CD4-positive, alpha-beta T cell treated with Interleukin-6 at 100 ng/mL for 8 hours (primary cell): ENCODE data around the gene TSTD1.

Experiments used
- DNase-seq: peaks from one replicate; pipeline ENCODE4 v3.0.0-alpha.2; 2020; ENCODE audit warnings: mixed read lengths, low spot score

The TSTD1 gene, protein sequence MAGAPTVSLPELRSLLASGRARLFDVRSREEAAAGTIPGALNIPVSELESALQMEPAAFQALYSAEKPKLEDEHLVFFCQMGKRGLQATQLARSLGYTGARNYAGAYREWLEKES

DNA sequence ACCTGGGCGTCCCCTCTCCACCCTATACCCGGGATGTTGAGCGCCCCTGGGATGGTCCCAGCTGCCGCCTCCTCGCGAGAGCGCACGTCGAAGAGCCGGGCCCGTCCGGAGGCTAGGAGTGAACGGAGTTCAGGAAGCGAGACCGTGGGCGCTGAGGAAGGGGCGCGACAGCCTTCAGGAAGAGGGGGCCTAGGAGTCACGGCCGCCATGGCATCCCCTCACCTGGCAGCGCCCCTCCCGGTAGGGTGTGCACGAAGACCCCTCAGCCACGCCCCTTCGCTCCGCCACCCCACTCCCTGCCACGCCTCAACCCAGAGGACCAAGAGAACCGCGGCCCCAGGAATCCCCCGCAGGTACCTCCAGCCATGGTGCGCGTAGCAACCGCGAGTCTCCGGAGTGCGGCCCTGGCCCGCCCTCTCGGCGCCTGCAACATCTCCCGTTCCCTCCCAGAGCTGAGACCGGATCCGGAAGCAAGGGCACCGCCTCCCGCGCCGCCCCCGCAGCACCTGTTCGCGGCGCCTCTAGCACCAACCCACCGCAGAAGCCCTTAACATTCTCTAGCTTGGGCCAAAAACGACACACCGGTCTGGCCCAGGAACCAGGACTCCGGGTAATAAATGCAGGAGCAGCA, at the start of gene TSTD1:
TSTD1 (minus strand) TSS at position 442 of the 631 bp plus-strand sequence; CDS start at position 367, 75 bp downstream.
- peak; percentile 87 for DNase-seq

DNA sequence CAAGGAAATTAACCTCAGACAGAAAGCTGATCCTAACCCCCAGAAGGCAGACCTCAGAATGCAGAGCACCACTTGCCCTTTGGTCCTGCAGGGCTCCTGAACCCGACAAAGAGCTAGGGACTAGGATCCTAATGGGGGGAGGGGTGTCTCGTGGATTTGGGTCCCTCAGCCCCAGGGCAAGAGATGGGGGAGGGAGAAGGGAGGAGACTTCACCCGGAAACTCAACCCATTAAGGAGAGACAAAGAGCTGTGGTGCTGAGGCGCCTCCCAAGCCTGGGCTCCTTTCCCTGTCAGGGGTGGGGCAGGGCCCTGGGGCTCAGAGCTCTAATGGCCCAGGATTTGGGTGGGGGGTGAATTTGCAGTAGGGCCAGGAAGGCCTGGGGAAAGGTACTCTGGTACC, 47.7 kb upstream of the TSTD1 start:
- no peak for DNase-seq

DNA sequence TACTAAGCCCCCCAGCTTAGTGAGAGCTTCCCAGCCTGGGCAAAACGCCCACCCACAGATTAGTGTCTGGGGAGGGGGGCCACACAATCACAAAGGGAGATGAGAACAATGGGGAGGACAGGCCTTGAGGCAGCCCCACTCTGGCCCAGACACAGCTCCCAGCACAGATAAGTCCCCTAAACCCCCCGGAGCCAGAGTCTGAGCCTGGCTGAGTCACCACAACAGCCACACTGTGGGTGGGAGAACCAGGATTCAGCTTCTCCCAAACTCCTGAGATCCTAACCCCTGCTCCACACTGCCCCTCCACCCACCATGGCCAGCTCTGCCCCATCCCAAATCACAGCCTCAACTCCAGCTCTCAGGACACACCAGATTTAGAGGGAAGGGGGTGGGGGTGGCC, 46.4 kb upstream of the TSTD1 start:
- no peak for DNase-seq

DNA sequence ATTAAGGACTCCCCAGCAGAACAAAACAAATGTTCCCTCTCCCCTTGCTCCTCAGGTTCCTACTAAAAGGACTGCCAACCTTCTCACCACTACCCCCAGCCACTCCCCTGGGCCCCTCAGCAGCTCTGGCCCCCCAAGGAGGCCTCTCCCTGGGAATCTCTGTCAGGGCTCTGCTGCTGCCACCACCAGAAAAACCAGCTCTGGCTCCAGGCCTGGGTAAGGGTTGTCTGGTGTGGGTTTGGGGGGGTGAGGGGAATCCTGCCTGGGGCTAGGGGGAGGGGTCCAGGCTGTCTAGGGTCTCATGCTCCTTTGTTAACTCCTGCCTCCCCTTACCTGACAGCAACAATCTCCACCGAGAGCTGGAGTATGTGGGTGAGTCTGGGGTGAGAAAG, 45.8 kb upstream of the TSTD1 start:
- no peak for DNase-seq

DNA sequence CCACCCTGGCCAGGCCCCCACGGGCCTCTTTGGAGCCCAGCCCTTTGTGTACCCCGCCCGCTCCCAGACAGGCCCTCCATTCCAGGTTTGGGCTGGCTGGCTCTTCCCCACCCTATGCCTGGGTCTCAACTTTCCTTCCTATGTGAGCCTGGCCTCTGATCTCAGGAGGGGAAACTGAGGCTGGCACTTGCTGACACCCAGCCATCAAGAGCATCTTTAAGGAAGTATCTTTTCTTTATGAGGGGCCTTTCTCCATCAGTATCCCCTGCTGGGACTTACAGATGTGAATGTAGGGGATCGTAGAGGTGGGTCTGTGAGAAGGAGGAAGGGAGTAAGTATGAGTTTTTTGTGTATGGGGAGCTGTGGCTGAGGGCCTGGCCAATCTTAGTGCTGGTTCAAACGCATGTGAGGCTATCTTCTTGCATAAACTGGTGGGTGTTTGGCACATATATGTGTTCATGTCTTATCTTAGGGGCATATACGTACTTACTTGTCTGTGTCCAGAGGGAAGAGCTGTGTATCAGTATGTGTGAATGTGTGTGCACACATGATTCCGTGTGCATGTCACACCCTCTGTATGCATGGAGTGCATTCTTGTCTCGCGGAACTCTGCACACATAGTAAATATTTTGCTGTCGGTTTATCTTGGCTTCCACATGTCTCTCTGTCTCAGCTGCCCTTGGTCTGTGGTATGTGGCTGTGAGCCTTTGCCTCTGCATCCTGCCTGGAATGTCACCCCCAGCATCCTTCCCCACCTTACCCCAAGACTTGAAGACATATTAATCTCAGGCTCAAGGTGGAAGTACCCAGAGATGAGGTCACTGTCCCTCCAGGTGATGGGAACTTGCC, 45.2 kb upstream of the TSTD1 start:
- no peak for DNase-seq

DNA sequence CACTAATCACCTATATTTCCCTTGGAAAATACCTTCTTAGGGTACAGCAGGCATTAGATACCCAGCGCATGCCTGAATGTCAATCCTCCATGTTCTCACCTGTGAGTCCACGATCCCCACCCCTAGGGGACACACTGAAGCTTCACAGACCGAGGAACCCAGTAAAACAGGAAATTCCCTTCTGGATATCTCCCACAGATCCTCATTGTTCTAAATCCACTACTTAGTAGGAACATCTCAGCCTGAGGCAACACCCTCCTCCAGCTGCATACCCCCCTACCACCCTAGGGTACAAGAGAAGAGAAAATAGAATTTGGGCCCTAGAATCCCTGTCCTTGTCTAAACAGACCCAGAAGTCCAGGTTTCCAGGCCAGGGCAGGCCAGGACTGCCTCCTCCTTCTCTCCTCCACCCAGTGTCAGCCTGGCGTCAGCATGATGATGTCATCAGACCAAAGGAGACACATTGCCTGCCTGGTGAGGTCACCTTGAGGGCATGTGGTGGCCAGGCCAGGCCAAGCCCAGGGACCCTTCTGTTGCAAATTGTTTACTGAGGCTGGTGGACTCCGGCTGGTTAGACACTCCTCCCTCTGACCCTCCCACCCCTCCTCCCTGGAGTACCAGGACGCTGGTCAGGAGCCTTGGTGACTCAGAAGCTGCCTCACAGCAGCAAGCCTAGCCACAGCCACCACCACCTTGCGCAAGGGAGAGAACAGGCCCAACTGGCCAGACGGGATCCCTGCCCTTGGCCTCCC, 44.4 kb upstream of the TSTD1 start:
- DNase-seq = no peak

DNA sequence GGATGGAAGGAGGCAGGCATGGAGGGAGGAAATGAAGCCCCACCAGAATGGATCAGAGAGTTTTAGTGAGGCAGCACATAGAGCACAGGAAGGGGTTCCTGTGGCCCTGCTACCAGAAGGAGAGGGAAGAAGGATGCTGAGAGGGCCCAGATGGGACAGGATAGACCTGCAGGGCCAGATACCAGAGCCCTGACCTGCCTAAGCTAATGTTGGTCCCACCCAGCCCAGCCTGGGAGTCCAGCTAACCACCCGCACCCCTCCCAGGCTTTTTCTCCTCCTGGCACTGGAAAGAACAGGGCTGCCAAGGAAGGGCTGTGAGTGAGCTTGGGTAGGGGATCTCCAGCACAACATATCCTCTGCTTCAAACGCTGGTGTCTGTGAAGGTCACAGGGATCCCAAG, 43.7 kb upstream of the TSTD1 start:
- DNase-seq = no peak

DNA sequence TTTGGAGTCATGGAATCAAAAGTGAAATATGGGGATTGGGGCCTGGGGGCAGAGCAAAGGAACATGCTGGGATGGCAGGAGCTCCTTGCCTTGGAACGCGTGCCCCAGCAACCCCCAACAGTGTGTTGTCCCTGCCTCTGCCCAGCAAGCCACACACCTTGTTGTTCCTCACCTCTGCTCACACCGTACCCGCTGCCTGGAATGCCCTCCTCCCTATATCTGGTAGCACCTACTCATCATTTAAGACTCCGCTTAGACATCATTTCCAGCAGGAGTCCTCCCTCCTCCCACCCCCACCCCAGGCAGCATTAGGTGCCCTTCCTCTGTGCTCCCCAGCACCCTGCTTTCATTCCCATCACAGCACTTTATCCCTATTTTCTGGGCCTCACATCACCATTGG, 42.8 kb upstream of the TSTD1 start:
- DNase-seq = no peak

DNA sequence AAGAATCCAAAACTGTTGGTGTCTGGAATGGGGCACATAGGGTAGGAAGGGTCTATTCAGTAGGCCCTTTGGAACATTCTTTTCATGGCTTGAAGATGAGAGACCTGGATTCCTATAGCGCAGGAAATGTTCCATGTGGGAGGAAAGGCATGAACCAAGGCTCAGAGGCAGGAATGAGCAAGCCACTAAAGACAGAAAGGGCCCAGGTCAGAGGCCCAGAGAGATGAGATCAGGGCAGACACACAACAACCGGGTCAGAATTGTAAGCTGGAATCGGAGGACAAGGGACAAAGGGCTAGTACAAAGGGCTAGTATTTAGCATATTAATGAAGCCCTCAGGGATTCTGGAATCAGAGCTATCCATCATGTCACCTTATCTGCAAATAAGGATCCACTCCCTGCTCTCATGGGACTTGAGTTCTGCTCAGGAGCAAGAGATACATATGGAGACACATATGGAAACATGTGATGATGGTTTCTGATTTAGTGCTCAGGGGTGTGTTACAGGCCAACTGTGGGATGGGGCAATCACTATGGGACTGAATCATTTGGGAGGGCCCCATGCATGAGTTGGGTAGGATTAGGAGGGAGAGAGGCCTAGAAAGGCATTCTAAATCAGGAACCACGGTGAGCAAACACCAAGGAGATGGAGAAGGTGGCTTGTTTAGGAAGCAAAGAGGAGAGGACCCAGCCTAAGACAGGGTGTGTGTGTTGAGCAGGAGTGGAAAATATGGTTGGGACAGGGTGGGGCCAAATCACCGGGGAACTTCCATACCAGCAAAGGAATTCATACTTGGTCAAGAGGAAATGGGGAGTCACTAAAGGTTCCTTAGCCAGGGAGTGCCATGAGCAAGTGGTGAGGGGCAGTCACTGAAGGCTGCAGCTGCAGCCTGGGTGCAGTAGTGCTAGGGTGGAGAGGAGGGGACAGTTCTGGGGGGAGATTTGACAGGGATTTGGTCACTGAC, 42.0 kb upstream of the TSTD1 start:
- no peak for DNase-seq

DNA sequence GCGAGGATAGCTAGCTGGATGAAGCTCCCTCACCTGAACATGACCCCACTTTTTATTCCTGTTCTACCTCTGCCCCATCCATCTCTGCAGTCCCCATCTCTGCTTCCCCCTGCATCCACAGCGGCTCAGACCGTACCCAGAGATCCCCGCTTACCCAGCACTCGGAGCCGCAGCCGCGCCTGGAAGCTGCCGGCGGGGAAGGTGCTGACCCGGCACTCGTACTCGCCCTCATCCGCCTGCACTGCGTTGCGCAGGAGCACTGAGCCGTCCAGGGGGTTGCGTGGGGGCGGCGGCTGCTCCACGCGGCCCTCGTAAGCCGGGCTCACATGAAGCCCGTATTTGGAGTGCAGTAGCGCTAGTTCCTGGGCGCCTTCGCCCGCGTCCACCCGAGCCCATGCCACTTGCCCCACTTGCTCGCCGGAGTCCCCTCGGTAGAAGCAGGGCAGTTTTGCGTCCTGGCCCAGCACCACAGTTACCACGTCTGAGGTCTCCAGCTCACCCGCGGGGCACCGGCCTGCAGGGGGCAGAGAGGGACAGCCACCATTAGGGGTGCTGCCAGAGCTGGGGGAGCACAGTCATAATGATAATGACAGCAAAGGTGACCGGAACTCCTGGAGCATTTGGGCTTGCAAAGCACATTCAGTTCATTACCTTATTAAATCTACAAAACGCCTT, 40.8 kb upstream of the TSTD1 start:
- no peak for DNase-seq

DNA sequence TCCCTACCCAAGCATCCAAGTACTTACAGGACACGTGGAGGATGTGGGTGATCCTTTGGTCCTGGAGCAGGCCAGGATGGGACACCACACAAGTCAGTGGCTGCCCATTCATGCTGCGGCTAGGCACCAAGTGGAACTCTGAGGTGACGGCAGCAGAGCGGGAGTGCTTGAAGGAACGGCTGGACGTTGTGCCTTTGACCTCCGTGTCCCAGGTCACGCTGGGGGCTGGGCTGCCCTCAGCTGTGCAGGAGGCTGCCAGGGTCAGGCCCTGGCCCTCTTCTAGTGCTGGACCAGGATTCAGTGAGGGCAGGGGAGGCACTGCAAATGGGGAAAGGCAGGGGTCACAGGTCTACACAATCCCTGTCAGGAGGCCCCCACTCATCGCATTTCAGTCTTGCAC, 38.7 kb upstream of the TSTD1 start:
- DNase-seq = no peak

DNA sequence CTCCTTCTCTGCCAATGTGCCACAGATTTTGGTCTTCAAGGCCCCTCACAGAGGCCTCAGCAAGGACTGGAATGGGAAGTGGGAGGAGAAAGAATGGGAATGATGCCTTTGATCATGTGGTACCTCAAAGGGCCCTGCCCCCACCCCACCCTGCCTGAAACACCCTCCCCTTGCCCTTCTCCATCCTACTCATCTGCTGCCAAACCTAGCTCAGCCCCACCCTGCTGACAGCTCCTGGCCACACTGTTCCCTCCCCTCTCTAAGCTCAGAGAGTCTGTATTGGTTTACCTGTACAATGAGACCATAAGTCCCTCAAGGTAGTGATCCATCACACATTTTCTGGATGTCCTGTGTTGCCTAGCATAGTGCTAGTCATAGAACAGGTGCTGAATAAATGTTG, 37.6 kb upstream of the TSTD1 start:
- DNase-seq = no peak

DNA sequence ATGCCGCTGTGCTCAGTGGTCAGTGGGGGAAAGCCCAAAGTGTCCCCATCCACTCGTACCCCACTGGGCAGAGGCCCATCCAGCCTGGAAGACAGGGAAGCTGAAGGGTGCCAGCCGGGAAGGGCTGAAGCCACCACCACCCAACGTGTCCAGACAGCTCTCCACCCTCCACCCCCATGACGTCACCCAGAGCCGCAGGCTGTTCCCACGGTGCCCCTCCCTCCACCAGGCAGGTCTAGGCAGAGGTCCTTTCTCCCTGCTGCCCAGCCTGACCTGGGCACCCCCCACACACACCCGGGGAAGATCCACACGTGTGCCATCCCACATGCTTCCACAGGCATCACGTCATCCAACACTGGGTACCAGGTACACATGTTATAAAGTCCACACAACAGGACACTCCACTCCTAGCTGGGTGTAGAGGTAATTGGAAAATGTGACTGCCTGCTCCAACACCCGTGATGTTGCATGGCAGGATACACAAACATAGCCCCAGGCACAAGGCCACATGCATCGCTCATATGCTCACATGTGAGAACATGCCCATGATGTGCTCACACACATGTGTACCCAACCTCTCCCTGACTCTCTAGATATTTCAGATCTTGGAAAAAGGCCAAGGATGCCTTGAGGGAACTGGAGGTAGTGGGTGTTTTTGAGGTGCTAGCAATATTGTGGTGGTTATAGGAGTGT, 36.1 kb upstream of the TSTD1 start:
- no peak for DNase-seq

DNA sequence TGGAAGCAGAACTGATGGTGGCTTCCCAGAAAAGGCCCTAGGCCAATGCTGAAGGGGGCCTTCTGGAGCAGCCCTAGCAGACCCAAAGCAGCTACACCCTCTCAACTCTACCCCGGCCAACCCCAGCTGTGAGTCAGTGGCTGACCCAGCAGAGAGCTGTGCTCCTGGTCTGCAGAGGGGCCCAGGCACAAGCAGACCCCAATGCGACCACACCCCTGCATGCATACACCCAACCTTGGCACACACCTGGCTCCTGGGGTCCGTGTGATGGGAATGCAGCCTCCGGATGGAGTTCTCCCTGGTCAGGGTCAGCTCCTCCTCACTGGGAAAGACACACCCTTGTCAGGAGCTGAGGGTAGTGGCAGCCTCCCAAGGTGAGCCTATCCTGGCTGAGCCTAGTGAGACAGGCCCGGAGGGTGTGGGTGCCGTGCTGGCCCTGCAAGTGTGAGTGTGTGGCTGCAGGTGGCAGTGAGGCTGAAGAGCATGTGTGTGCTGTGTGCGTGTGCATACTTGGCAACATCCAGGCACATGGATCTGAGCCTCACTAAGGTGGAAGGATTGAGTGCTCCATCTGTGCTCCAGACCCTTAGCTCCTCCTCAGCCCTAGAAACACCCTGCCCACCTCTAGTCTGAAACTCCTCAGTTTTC, 34.8 kb upstream of the TSTD1 start:
- DNase-seq = no peak

DNA sequence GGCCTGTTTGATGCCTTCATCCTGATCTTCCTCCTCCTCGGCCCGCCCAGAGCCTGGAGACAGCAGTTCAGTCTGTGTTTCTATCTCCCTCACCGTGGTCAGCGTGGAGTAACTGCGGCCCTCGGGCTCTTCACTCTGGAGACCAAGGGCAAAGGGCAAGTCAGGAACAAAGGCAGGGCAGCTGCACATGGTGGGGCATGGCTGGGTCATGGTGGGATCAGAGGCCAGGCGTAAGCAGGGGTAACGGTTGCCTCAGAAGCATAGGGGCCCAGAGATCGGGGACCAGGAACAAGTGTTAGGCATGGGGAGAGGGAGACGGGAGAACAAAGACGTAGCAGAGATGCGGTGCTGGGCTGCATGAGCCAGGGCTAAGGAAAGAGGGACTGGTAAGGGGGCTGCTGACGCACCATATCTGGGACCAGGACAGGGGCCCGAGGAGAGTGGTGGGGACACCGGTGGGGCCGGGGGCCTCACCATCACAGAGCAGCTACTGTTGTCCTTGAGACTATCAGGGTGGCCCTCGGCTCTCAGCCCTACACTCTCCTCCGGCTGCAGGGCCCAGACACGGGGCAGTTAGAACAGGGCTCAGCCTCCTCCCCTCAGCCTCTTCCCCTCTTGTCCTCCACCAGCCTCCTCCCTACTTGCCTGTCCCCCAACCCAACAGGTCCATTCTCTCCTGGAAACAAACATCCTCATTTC, 34.1 kb upstream of the TSTD1 start:
- no peak for DNase-seq

DNA sequence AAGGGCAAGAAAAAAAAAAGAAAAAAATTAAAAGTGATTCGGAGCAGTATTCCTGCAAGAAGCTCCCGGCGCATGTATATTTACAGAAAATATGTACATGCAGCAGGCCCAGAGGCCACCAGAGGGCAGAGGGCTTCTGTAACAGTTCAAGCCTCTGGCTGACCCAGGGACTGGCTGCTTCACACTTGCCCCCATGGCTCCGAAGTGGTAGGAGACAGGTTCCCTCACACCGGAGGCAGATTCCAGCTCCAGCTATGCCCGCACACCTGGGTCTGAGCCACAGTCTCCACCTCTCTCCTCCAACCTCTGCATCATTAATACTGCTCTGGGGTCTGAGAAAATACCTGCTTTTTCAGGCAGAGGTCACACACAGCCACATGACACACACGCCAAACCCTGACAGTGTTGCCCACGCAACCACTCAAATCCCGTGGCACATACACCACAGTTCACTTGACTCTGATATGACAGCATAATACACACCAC, 33.2 kb upstream of the TSTD1 start:
- DNase-seq = peak; percentile 49

DNA sequence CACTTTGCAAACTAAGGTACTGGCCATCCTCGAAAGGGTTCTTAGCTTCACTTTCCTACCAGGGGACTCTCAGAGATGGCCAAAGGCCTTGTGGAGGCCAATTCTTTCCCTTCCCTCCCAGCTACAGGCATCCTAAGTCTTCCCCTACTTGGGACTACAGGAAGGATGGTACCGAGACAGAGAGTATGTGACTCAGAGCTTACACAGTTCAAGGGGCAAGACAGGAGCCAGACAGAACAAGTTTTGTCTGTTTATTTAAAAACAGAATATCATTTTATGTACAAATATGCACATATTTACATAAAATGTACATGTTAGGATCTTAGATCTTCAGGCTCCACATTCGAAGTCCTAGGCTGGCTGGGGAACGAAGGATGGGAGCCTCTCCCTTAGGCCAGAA, 32.0 kb upstream of the TSTD1 start:
- DNase-seq = no peak

DNA sequence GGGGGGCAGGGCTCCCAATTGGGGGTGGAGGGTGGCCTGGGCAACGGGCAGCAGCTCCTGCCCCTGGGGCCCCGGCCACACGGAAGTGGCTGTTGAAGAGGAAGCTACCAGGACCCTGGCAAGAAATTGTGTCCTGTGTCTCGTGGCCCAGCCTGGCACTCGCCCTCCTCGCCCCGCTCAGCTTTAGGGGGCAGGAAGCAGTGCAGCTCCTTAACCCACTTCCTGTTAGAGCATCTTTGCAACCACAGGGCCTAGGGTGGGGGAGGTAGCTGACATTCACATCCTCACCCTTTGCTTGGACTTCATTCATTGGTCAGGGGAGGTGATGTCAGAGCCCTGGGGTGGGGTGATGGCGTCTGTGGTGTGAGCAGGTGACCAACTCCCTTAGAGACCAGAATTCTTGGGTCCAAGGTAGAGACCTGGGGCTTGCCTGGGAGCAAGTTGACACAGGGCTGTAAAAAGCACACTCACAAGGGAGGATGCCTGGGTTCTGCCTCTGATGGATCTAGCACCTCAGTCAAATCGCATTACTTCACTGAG, 31.0 kb upstream of the TSTD1 start, which contains the start of gene ARHGAP30:
ARHGAP30 (minus strand) TSS at position 161 of the 540 bp plus-strand sequence. CDS start 267 bp downstream, outside the sequence.
- peak; percentile 93 for DNase-seq

DNA sequence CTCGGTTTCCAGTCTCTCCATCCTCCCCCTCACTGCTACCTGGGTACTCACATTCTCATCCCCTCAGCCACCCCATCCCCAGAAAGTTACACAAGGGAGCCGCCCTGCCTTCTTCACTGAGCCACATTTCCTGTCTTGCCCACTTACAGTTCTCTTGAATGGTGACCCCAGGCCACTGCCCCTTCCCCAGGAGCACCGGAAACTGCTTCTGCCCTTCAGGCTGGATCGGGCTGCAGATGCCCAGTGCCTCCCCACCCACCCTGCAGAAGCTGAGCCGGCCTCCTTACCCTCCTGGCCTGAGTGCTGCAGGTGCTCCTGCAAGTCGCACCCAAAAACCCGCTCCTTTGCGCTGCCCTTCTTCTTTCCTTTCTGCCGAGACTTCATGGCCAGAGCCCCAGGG, 30.5 kb upstream of the TSTD1 start:
- no peak for DNase-seq
